Measurements from ENCODE around the gene ACOX3. TPM values are rescaled to one million over a fixed set of nuclear protein-coding genes. Genes with fewer than 3 reads are reported as not detected.

ACOX3 gene
- polyA plus RNA-seq, 3 donors: 3.8 to 16.8 (median 13.3) TPM

DNA sequence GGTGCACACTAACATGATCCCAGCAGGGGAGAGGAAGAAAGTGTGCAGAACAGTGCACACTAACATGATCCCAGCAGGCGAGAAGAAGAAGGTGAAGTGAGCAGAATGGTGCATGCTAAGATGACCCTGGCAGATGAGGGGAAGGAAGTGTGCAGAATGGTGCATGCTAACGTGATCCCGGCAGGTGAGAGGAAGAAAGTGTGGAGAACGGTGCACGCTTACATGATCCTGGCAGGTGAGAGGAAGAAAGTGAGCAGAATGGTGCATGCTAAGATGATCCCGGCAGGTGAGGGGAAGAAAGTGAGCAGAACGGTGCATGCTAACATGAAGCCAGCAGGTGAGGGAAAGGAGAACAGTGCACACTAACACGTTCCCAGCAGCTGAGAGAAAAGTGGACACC, 83.7 kb downstream of the ACOX3 start:
- H3K9me3 ChIP-seq (replicated peaks in 1 of 2; ENCODE audit: control insufficient read depth in 1 of 2, insufficient read depth in 1 of 2, low read length in 2 of 2): peaks cover 10 to 24% of the 10 kb centered on the region in 2 donors
- no peak overlapping the region for H3K4me3 ChIP-seq (replicated peaks in 1 of 3; ENCODE audit: low read depth in 2 of 3, low read length in 3 of 3)
- H2AFZ ChIP-seq (ENCODE audit: insufficient read depth, low read depth, low read length, poor library complexity, severe bottlenecking): no peak overlapping the region
- no peak overlapping the region for H3K4me3 Mint-ChIP-seq
- no peak for DNase-seq
- H3K4me1 Mint-ChIP-seq: peaks cover 5% of the 10 kb centered on the region
- no peak overlapping the region for H3K27ac Mint-ChIP-seq
- TF ChIP-seq, protein P1, sequence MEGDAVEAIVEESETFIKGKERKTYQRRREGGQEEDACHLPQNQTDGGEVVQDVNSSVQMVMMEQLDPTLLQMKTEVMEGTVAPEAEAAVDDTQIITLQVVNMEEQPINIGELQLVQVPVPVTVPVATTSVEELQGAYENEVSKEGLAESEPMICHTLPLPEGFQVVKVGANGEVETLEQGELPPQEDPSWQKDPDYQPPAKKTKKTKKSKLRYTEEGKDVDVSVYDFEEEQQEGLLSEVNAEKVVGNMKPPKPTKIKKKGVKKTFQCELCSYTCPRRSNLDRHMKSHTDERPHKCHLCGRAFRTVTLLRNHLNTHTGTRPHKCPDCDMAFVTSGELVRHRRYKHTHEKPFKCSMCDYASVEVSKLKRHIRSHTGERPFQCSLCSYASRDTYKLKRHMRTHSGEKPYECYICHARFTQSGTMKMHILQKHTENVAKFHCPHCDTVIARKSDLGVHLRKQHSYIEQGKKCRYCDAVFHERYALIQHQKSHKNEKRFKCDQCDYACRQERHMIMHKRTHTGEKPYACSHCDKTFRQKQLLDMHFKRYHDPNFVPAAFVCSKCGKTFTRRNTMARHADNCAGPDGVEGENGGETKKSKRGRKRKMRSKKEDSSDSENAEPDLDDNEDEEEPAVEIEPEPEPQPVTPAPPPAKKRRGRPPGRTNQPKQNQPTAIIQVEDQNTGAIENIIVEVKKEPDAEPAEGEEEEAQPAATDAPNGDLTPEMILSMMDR (IDR thresholded peaks at IDR 0.05): no peak
- no peak overlapping the region for H3K27ac ChIP-seq (ENCODE audit: low read depth in 1 of 2, low read length in 2 of 2)
- no peaks in the 10 kb centered on the region for H3K4me1 ChIP-seq (ENCODE audit: control insufficient read depth in 1 of 2, insufficient read depth in 2 of 2, low read length in 2 of 2)
- H4K20me1 ChIP-seq (ENCODE audit: insufficient read depth, low read length): no peaks in the 10 kb centered on the region
- H3K27me3 Mint-ChIP-seq (ENCODE audit: low read depth in 3 of 3): peaks cover 0 to 1% (median 0%) of the 10 kb centered on the region in 3 donors
- H3K36me3 ChIP-seq (replicated peaks in 1 of 2; ENCODE audit: control insufficient read depth in 1 of 2, insufficient read depth in 2 of 2, low read length in 2 of 2): no peaks in the 10 kb centered on the region
- no peaks in the 10 kb centered on the region for H3K27me3 ChIP-seq (ENCODE audit: control insufficient read depth in 2 of 2, insufficient read depth in 2 of 2, low read length in 2 of 2)
- H3K9me3 Mint-ChIP-seq: peaks cover 16 to 25% (median 20%) of the 10 kb centered on the region in 7 donors
- H3K9ac ChIP-seq (ENCODE audit: insufficient read depth, low read length, poor library complexity, severe bottlenecking): no peak overlapping the region
- no peaks in the 10 kb centered on the region for H3K79me2 ChIP-seq (ENCODE audit: insufficient read depth, low read length)
- no peak overlapping the region for H3K4me2 ChIP-seq (replicated peaks; ENCODE audit: extremely low read depth, low read length, poor library complexity, severe bottlenecking)
- intact Hi-C loops (cut with micrococcal nuclease): no loop called here
- WGBS (ENCODE audit: insufficient coverage): 90% methylated on average over 8 of the region's 8 CpGs
- no peaks in the 10 kb centered on the region for H3K36me3 Mint-ChIP-seq

DNA sequence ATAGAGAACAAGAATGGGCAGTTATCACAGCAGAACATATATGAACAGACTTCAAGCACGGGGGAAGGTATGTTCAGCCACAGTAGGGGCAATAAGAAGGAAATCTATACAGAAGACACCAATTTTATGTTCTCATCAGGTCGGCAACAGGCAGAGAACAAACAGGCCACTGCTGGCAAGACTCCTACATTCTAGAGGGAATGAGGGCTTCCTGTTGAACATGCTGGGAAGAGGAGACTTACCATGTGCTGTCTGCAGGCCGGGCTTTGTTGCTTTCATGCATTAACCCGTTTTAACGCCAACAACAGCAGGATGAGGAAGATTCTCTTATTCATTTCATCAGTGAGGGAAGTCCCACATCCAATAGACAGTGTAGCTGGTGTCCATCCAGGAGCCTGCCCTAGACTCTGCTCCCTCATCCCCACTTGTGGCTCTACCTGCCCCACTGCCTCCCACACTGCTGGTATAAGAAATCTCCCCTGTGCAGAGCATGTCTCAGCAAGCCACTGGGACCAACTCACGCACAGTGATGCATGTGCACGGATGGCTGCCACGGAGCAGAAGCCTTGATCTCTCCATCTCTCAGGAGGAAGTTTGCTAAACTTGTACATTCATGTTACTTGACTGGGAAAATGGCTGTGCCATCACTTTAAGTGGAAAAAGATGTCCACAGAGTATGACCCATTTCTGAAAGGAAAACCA, 84.5 kb downstream of the ACOX3 start:
- 100% methylated on average over 1 of the region's 8 CpGs for WGBS (ENCODE audit: insufficient coverage)
- H3K4me3 Mint-ChIP-seq: no peak overlapping the region

More for the DNA sequence above, 84.5 kb downstream of the ACOX3 start:
- Histone ChIP-seq H3K4me1 (ENCODE audit: control insufficient read depth in 1 of 2, insufficient read depth in 2 of 2, low read length in 2 of 2) (no peaks in the 10 kb centered on the region), H3K4me2 (replicated peaks; ENCODE audit: extremely low read depth, low read length, poor library complexity, severe bottlenecking) (no peak overlapping the region), H3K36me3 (replicated peaks in 1 of 2; ENCODE audit: control insufficient read depth in 1 of 2, insufficient read depth in 2 of 2, low read length in 2 of 2) (no peaks in the 10 kb centered on the region), H2AFZ (ENCODE audit: insufficient read depth, low read depth, low read length, poor library complexity, severe bottlenecking) (no peak overlapping the region), H3K9me3 (replicated peaks in 1 of 2; ENCODE audit: control insufficient read depth in 1 of 2, insufficient read depth in 1 of 2, low read length in 2 of 2) (peaks cover 10 to 21% of the 10 kb centered on the region in 2 donors), H3K27me3 (ENCODE audit: control insufficient read depth in 2 of 2, insufficient read depth in 2 of 2, low read length in 2 of 2) (no peaks in the 10 kb centered on the region), H3K4me3 (replicated peaks in 1 of 3; ENCODE audit: low read depth in 2 of 3, low read length in 3 of 3) (no peak overlapping the region), H3K27ac (ENCODE audit: low read depth in 1 of 2, low read length in 2 of 2) (no peak overlapping the region), H3K79me2 (ENCODE audit: insufficient read depth, low read length) (no peaks in the 10 kb centered on the region), H4K20me1 (ENCODE audit: insufficient read depth, low read length) (no peaks in the 10 kb centered on the region), H3K9ac (ENCODE audit: insufficient read depth, low read length, poor library complexity, severe bottlenecking) (no peak overlapping the region)
- Mint-ChIP-seq H3K9me3 (peaks cover 16 to 22% (median 20%) of the 10 kb centered on the region in 7 donors), H3K27ac (no peak overlapping the region), H3K27me3 (ENCODE audit: low read depth in 3 of 3) (peaks cover 0 to 1% (median 0%) of the 10 kb centered on the region in 3 donors), H3K4me1 (peaks cover 5% of the 10 kb centered on the region), H3K36me3 (no peaks in the 10 kb centered on the region)
- intact Hi-C loops (cut with micrococcal nuclease): no loop called here
- DNase-seq: no peak
- TF ChIP-seq, protein P1 (IDR thresholded peaks at IDR 0.05): no peak
